HepG2 (cell line): ENCODE measurements around the gene TYMP. TPM values are rescaled to one million over a fixed set of nuclear protein-coding genes. Genes with fewer than 3 reads are reported as not detected.

Experiments
- ATAC-seq: fragments of 200-7000 bp; cut with Tn5 transposase; 3 replicates; pipeline ENCODE4 v1.9.1; 2020; ENCODE audit warnings: mild to moderate bottlenecking, moderate library complexity
- BruUV-seq: library from RNA; stranded (reverse); fragments of 400-500 nt; replicated peaks from 2 replicates; lab custom pipeline; 2021; lab: Mats Ljungman, UMichigan
- CTCF ChIA-PET: fragments of 300-600 bp; formaldehyde crosslinking; extraction: SDS; loops from one replicate; lab custom pipeline; 2021; ENCODE audit warnings: low total read pairs, inconsistent platforms, low intra/inter-chr PET ratio; lab: Yijun Ruan, JAX
- POLR2A ChIA-PET: fragments of 350-600 bp; sonication (Branson Sonifier 250); formaldehyde crosslinking; loops from one replicate; lab custom pipeline; 2020; ENCODE audit warnings: antibody characterized with exemption, inconsistent platforms; lab: Yijun Ruan, JAX
- DNase-seq: peaks from one replicate; pipeline ENCODE4 v3.0.0-alpha.2; 2015; ENCODE audit warnings: low spot score
- FAIRE-seq: peaks from 3 replicates; lab custom pipeline; 2011; peaks lifted over from hg19 to GRCh38; lab: Jason Lieb, UNC
- H2AFZ ChIP-seq: one replicate; pipeline ENCODE4 v1.6.1; 2011; ENCODE audit warnings: low read length, inconsistent platforms
- H3K27ac ChIP-seq: fragments of 300-600 bp; 3 replicates; pipeline ENCODE4 v1.8.0; 2011; ENCODE audit warnings: mixed run types, mild to moderate bottlenecking, mixed read lengths, low read length, inconsistent platforms; ENCODE audit not compliant: insufficient read depth; ENCODE audit errors: extremely low read length
- H3K27me3 ChIP-seq, 2 experiments: fragments of 200-600 bp in 1 of 2; 2 replicates in 1 of 2; 3 replicates in 1 of 2; pipeline versions ENCODE4 v1.6.0 to v1.8.0; 2011; ENCODE audit warnings: low read length in 2 of 2, mild to moderate bottlenecking in 2 of 2, moderate library complexity in 2 of 2, inconsistent platforms in 1 of 2; ENCODE audit not compliant: insufficient read depth in 2 of 2, control insufficient read depth in 1 of 2
- H3K36me3 ChIP-seq, 2 experiments: fragments of 200-600 bp in 1 of 2; replicated peaks in 1 of 2; 2 replicates in 1 of 2; 3 replicates in 1 of 2; pipeline versions ENCODE4 v1.5.1 to v1.8.0; 2011; ENCODE audit warnings: low read length in 2 of 2, inconsistent platforms in 1 of 2; ENCODE audit not compliant: insufficient read depth in 2 of 2, control insufficient read depth in 1 of 2
- H3K4me1 ChIP-seq: 2 replicates; pipeline ENCODE4 v1.5.1; 2012; ENCODE audit warnings: low read length, inconsistent platforms; ENCODE audit not compliant: insufficient read depth
- H3K4me2 ChIP-seq: 2 replicates; pipeline ENCODE4 v1.6.0; 2011; ENCODE audit warnings: low read depth, low read length, inconsistent platforms
- H3K4me3 ChIP-seq, 3 experiments: fragments of 200-600 bp in 1 of 3; sonication (generic), shearing (Covaris generic) in 1 of 3; replicated peaks in 1 of 3; 2 replicates each; pipeline ENCODE4 v1.5.1; 2011 to 2016; ENCODE audit warnings: low read length in 3 of 3, inconsistent platforms in 2 of 3, low read depth in 2 of 3, mild to moderate bottlenecking in 2 of 3, control low read depth in 1 of 3, mixed read lengths in 1 of 3; ENCODE audit not compliant: insufficient read depth in 1 of 3
- H3K79me2 ChIP-seq: one replicate; pipeline ENCODE4 v1.6.1; 2011; ENCODE audit warnings: low read length, inconsistent platforms; ENCODE audit not compliant: insufficient read depth
- H3K9ac ChIP-seq: 2 replicates; pipeline ENCODE4 v1.6.0; 2011; ENCODE audit warnings: mild to moderate bottlenecking, low read depth, low read length, inconsistent platforms; ENCODE audit not compliant: insufficient read depth
- H3K9me3 ChIP-seq: 2 replicates; pipeline ENCODE4 v1.5.1; 2012; ENCODE audit warnings: mild to moderate bottlenecking, low read length
- H4K20me1 ChIP-seq: 2 replicates; pipeline ENCODE4 v1.6.0; 2011; ENCODE audit warnings: inconsistent platforms, mild to moderate bottlenecking, low read length, moderate library complexity; ENCODE audit not compliant: insufficient read depth
- AGO1 ChIP-seq: fragments of 200-400 bp; formaldehyde crosslinking; IDR thresholded peaks from 2 replicates; pipeline ENCODE4 v1.6.1; 2017; ENCODE audit warnings: mild to moderate bottlenecking, low read depth, low read length, moderate library complexity; ENCODE audit not compliant: poor library complexity, severe bottlenecking
- ATF1 ChIP-seq: IDR thresholded peaks from 2 replicates; pipeline ENCODE4 v1.6.1; 2016; ENCODE audit warnings: mild to moderate bottlenecking, control low read depth
- ATF7 ChIP-seq, 2 experiments: fragments of 450-650 bp in 1 of 2; sonication (generic) in 1 of 2; formaldehyde crosslinking in 1 of 2; IDR thresholded peaks; 2 replicates each; pipeline versions ENCODE4 v1.4.0 to v1.6.1; 2016 to 2020; ENCODE audit warnings: antibody characterized with exemption in 1 of 2, mild to moderate bottlenecking in 1 of 2, missing genetic modification reagents in 1 of 2
- RFX3 ChIP-seq: IDR thresholded peaks from 2 replicates; pipeline ENCODE4 v1.6.1; 2016; ENCODE audit warnings: missing biosample characterization, missing genetic modification reagents
- U2AF1 ChIP-seq: fragments of 200-400 bp; formaldehyde crosslinking; optimal IDR thresholded peaks from 2 replicates; pipeline ENCODE3; 2017; ENCODE audit warnings: mild to moderate bottlenecking, low read depth, low read length
- ZNF207 ChIP-seq: fragments of 450-650 bp; IDR thresholded peaks from 2 replicates; pipeline ENCODE4 v1.6.1; 2016; ENCODE audit warnings: antibody characterized with exemption, borderline replicate concordance
- ZNF44 ChIP-seq: sonication (generic); formaldehyde crosslinking; IDR thresholded peaks from 2 replicates; pipeline ENCODE4 v1.5.1; 2020; ENCODE audit warnings: mild to moderate bottlenecking, missing genetic modification reagents
- ZNF746 ChIP-seq: sonication (generic); formaldehyde crosslinking; IDR thresholded peaks from 2 replicates; pipeline ENCODE4 v1.8.0; 2022; ENCODE audit warnings: mild to moderate bottlenecking, missing genetic modification reagents
- WGBS: methylation state at CpG from one replicate; pipeline ENCODE4 v1.1.6; 2017; ENCODE audit warnings: low lambda C conversion rate; 5-methylcytosine and 5-hydroxymethylcytosine counted together
- in situ Hi-C: cut with HindIII; loops from 2 replicates; pipeline ENCODE4 v1.10.0; 2017; ENCODE audit warnings: low pct_unique_long_range_greater_than_20kb; ENCODE audit not compliant: extremely low pct_ligation_motif_present
- intact Hi-C: fragments of 100-400 bp; cut with micrococcal nuclease; formaldehyde crosslinking; loops from one replicate; pipeline ENCODE4 v1.10.0; 2022; ENCODE audit not compliant: unreplicated experiment
- polyA plus RNA-seq, 8 experiments: library from polyadenylated mRNA; depleted of rRNA in 3 of 8; stranded (reverse) in 7 of 8; unstranded in 1 of 8; fragments of >200 nt; fragmentation: Illumina TruSeq in 4 of 8; extraction: Trizol in 4 of 8; gene quantifications; 2 replicates each; pipeline versions ENCODE4 v1.2.1 to v1.2.3, GENCODE V29; 2011 to 2016; ENCODE audit warnings: low read depth in 4 of 8, missing spikeins in 1 of 8, mixed read lengths in 1 of 8; ENCODE audit not compliant: insufficient read depth in 1 of 8
- total RNA-seq, 5 experiments: library from RNA; depleted of rRNA; stranded (reverse); fragments of >200 nt; fragmentation: Illumina TruSeq; extraction: Trizol; gene quantifications; 2 replicates each; pipeline ENCODE4 v1.2.3, GENCODE V29; 2016; ENCODE audit warnings: low read depth in 1 of 5
- TF ChIP-seq, protein P1 (sequence below): sonication (generic); formaldehyde crosslinking; IDR thresholded peaks from 2 replicates; pipeline ENCODE4 v1.4.0; 2020; ENCODE audit warnings: missing genetic modification reagents
- TF ChIP-seq, protein P2 (sequence below): sonication (generic); formaldehyde crosslinking; IDR thresholded peaks from 2 replicates; pipeline ENCODE4 v1.5.1; 2020; ENCODE audit warnings: mild to moderate bottlenecking, missing genetic modification reagents, borderline replicate concordance

The TYMP gene
- total and polyA plus RNA-seq, 2 of the 13 experiments (the other 11 are each of a cell fraction or from before 2014, with no cell fraction given) = 3.9 to 4.3 TPM

DNA sequence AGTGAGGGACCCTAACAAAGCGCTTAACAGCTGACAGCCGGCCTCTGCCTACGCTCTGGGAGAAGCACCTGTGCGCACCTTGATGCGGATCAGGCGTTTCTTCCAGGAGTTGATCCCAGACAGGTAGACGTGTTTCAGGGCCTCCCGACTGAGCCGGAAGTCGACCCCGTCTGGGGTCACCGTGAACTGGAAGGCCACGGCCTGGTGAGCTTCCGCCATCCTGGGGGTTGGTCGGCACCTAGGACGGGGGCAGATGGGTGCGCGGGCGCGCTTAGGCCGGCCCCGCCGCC lies 47.8 kb upstream of the TYMP start:
- no peak for DNase-seq
- no TSS peak for BruUV-seq

DNA sequence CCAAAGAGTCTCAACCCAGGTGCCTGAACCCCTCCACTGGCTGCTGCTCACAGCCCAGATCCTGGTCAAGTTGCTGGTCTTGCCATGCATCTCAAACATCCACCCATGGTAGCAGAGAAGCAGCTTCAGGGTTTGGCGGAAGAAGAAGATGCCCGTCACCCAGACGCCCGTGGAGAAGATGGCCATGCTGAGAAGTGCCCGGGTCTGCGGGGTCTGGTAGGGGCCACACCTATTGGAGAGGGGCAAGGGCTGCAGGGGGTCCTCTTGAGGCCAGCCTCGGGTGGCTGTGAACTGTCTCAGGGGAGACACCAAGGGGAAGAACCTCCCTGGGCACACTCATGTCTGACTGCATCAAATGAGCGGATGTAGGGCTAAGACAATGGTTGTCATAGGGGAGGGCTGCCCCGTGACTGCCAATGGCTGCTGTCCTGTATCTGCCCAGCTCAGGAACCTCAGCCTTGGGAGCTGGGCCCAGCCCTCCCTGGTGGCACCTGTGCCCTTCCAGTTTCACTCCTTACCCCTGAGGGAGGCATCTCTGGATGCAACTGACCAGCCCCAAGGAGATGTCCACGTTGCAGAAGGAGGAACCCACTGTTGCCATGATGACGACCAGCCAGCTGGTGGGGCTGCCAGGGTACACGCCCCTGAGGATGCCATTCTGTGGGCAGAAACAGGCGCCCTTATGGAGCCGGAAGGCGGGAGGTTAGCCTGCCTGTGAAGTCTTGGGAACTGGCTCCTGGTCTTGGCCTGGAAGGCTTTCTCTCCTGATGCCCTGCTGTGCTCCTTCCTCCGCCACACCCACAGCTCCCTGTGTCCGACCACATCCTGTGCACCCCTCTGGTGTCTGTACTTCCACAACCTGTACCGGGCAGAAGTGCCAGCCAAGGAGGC lies 47.2 kb upstream of the TYMP start:
- Histone ChIP-seq H3K79me2 (no peaks in the 10 kb centered on the region), H3K36me3 (peaks cover 0 to 5% of the 10 kb centered on the region in 2 experiments; a peak in 2 of 5 replicates), H3K9ac (no peak overlapping the region), H3K4me1 (peaks cover 12% of the 10 kb centered on the region), H3K27ac (no peak overlapping the region), H2AFZ (no peak overlapping the region), H4K20me1 (no peaks in the 10 kb centered on the region), H3K4me3 (no peak overlapping the region), H3K27me3 (no peaks in the 10 kb centered on the region), H3K9me3 (no peaks in the 10 kb centered on the region), H3K4me2 (no peak overlapping the region)
- FAIRE-seq = no peak
- ATAC-seq = no peak
- intact Hi-C loops = loop anchor here (1.0 kb wide), 2 partner anchors 43 to 114 kb away; no protein-coding TSS in a partner anchor
- no TSS peak for BruUV-seq
- ChIA-PET CTCF (interaction anchor here (1.1 to 3.7 kb wide), 5 partner anchors 35 to 123 kb away, joined by 3 to 37 read pairs (median 7); no protein-coding TSS in a partner anchor), POLR2A (interaction anchor here (0.6 to 3.1 kb wide), 4 partner anchors 8 to 66 kb away, joined by 3 to 9 read pairs (median 5); partner anchors contain the start of genes SCO2 and SYCE3)
- WGBS = 91% methylated on average over 11 of the region's 18 CpGs
- in situ Hi-C loops = loop anchor here (5.0 kb wide), 1 partner anchor 35 kb away; no protein-coding TSS in a partner anchor
- DNase-seq = no peak
- TF ChIP-seq, protein P1, sequence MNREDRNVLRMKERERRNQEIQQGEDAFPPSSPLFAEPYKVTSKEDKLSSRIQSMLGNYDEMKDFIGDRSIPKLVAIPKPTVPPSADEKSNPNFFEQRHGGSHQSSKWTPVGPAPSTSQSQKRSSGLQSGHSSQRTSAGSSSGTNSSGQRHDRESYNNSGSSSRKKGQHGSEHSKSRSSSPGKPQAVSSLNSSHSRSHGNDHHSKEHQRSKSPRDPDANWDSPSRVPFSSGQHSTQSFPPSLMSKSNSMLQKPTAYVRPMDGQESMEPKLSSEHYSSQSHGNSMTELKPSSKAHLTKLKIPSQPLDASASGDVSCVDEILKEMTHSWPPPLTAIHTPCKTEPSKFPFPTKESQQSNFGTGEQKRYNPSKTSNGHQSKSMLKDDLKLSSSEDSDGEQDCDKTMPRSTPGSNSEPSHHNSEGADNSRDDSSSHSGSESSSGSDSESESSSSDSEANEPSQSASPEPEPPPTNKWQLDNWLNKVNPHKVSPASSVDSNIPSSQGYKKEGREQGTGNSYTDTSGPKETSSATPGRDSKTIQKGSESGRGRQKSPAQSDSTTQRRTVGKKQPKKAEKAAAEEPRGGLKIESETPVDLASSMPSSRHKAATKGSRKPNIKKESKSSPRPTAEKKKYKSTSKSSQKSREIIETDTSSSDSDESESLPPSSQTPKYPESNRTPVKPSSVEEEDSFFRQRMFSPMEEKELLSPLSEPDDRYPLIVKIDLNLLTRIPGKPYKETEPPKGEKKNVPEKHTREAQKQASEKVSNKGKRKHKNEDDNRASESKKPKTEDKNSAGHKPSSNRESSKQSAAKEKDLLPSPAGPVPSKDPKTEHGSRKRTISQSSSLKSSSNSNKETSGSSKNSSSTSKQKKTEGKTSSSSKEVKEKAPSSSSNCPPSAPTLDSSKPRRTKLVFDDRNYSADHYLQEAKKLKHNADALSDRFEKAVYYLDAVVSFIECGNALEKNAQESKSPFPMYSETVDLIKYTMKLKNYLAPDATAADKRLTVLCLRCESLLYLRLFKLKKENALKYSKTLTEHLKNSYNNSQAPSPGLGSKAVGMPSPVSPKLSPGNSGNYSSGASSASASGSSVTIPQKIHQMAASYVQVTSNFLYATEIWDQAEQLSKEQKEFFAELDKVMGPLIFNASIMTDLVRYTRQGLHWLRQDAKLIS (CRISPR knock-in tag) = no peak
- TF ChIP-seq ZNF746 = no peak
- no peak for TF ChIP-seq RFX3 (CRISPR knock-in tag)
- TF ChIP-seq ATF1 = no peak
- TF ChIP-seq ZNF207 = no peak

More for the DNA sequence above, 47.8 kb upstream of the TYMP start:
- Histone ChIP-seq H3K27ac (no peak overlapping the region), H3K36me3 (peaks cover 0 to 5% of the 10 kb centered on the region in 2 experiments; a peak in 2 of 5 replicates), H3K27me3 (no peaks in the 10 kb centered on the region), H4K20me1 (no peaks in the 10 kb centered on the region), H3K9me3 (no peaks in the 10 kb centered on the region), H3K79me2 (no peaks in the 10 kb centered on the region), H3K4me1 (peaks cover 12% of the 10 kb centered on the region), H3K4me2 (no peak overlapping the region), H2AFZ (no peak overlapping the region), H3K4me3 (no peak overlapping the region), H3K9ac (no peak overlapping the region)
- FAIRE-seq (no peak), ATAC-seq (no peak)
- WGBS = no CpG with 5 or more reads among the region's 23 CpGs
- no peak for TF ChIP-seq U2AF1
- TF ChIP-seq ZNF44 (CRISPR knock-in tag) = no peak
- TF ChIP-seq ATF7 (IDR thresholded peaks at IDR 0.05) = no peak
- TF ChIP-seq ATF7 (CRISPR knock-in tag; IDR thresholded peaks at IDR 0.05) = no peak
- peak; percentile 34 for TF ChIP-seq AGO1
- TF ChIP-seq, protein P2, sequence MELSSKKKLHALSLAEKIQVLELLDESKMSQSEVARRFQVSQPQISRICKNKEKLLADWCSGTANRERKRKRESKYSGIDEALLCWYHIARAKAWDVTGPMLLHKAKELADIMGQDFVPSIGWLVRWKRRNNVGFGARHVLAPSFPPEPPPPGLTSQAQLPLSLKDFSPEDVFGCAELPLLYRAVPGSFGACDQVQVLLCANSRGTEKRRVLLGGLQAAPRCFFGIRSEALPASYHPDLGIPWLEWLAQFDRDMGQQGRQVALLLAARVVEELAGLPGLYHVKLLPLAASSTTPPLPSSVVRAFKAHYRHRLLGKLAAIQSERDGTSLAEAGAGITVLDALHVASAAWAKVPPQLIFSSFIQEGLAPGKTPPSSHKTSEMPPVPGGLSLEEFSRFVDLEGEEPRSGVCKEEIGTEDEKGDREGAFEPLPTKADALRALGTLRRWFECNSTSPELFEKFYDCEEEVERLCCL = no peak
- intact Hi-C loops (no loop called here), in situ Hi-C loops (loop anchor here (5.0 kb wide), 1 partner anchor 35 kb away; no protein-coding TSS in a partner anchor)
- POLR2A ChIA-PET = interaction anchor here (1.9 to 3.1 kb wide), 2 partner anchors 9 to 15 kb away, joined by 7 to 9 read pairs; partner anchors contain the start of gene SYCE3
- CTCF ChIA-PET = interaction anchor here (2.6 to 3.7 kb wide), 2 partner anchors 43 to 114 kb away, joined by 30 to 37 read pairs; no protein-coding TSS in a partner anchor
